IMR-90 (cell line): Measurements from ENCODE around the gene ULBP2. TPM values are rescaled to one million over a fixed set of nuclear protein-coding genes. Genes with fewer than 3 reads are reported as not detected.

Source experiments
- ATAC-seq: fragments of 200-7000 bp; cut with Tn5 transposase; 2 replicates; pipeline ENCODE4 v1.9.1; 2020; ENCODE audit warnings: low read depth, mild to moderate bottlenecking, moderate library complexity
- BruUV-seq: library from RNA; stranded (reverse); fragments of 400-500 nt; replicated peaks from 2 replicates; lab custom pipeline; 2021; lab: Mats Ljungman, UMichigan
- CTCF ChIA-PET: fragments of 300-600 bp; formaldehyde crosslinking; extraction: SDS; loops from one replicate; lab custom pipeline; 2021; ENCODE audit warnings: antibody characterized with exemption; lab: Yijun Ruan, JAX
- POLR2A ChIA-PET: fragments of 300-600 bp; sonication (Branson Sonifier 250); formaldehyde crosslinking; loops from one replicate; lab custom pipeline; 2022; ENCODE audit warnings: antibody characterized with exemption; ENCODE audit not compliant: unreplicated experiment; lab: Charles Lee
- DNase-seq: peaks from one replicate; pipeline ENCODE4 v3.0.0; 2013
- H2AFZ ChIP-seq: replicated peaks from 2 replicates; pipeline ENCODE3; 2013; ENCODE audit warnings: low read length, mild to moderate bottlenecking; ENCODE audit not compliant: poor library complexity
- H2AK5ac ChIP-seq: 2 replicates; pipeline ENCODE4 v1.6.1; 2013; ENCODE audit warnings: low read depth, low read length, inconsistent platforms
- H2AK9ac ChIP-seq: replicated peaks from 2 replicates; pipeline ENCODE3; 2013; ENCODE audit warnings: mild to moderate bottlenecking, low read depth, low read length, moderate library complexity; ENCODE audit not compliant: poor library complexity
- H2BK120ac ChIP-seq: 2 replicates; pipeline ENCODE4 v1.6.1; 2013; ENCODE audit warnings: low read depth, low read length, inconsistent platforms
- H2BK15ac ChIP-seq: 3 replicates; pipeline ENCODE4 v1.6.1; 2013; ENCODE audit warnings: low read depth, low read length, inconsistent platforms
- H2BK20ac ChIP-seq: 2 replicates; pipeline ENCODE4 v1.6.1; 2013; ENCODE audit warnings: low read depth, mild to moderate bottlenecking, inconsistent platforms, low read length, moderate library complexity
- H2BK5ac ChIP-seq: 2 replicates; pipeline ENCODE4 v1.6.1; 2013; ENCODE audit warnings: mild to moderate bottlenecking, low read depth, low read length, inconsistent platforms; ENCODE audit not compliant: poor library complexity, severe bottlenecking
- H3K14ac ChIP-seq: replicated peaks from 2 replicates; pipeline ENCODE4 v1.6.1; 2013; ENCODE audit warnings: low read depth, low read length, inconsistent platforms
- H3K18ac ChIP-seq: 2 replicates; pipeline ENCODE4 v1.6.1; 2013; ENCODE audit warnings: low read depth, low read length, control low read depth
- H3K23ac ChIP-seq: 2 replicates; pipeline ENCODE4 v1.6.1; 2013; ENCODE audit warnings: low read depth, low read length, inconsistent platforms
- H3K27ac ChIP-seq: 2 replicates; pipeline ENCODE4 v1.5.1; 2013; ENCODE audit warnings: mild to moderate bottlenecking, control low read depth, low read length; ENCODE audit not compliant: insufficient read depth
- H3K27me3 ChIP-seq: 2 replicates; pipeline ENCODE4 v1.6.1; 2013; ENCODE audit warnings: low read length; ENCODE audit not compliant: control insufficient read depth, insufficient read depth
- H3K36me3 ChIP-seq: 2 replicates; pipeline ENCODE4 v1.6.1; 2013; ENCODE audit warnings: low read length, mixed read lengths; ENCODE audit not compliant: control insufficient read depth, insufficient read depth
- H3K4ac ChIP-seq: 2 replicates; pipeline ENCODE4 v1.6.1; 2013; ENCODE audit warnings: low read depth, low read length, inconsistent platforms
- H3K4me1 ChIP-seq: 2 replicates; pipeline ENCODE4 v1.6.1; 2013; ENCODE audit warnings: low read length, mixed read lengths; ENCODE audit not compliant: control insufficient read depth, insufficient read depth
- H3K4me2 ChIP-seq: 2 replicates; pipeline ENCODE4 v1.6.1; 2013; ENCODE audit warnings: low read depth, mild to moderate bottlenecking, control low read depth, low read length, moderate library complexity
- H3K4me3 ChIP-seq: 2 replicates; pipeline ENCODE4 v1.5.1; 2013; ENCODE audit warnings: low read depth, mild to moderate bottlenecking, control low read depth, low read length, moderate library complexity; ENCODE audit not compliant: insufficient read depth
- H3K56ac ChIP-seq: 2 replicates; pipeline ENCODE4 v1.6.1; 2013; ENCODE audit warnings: low read length, inconsistent platforms; ENCODE audit not compliant: insufficient read depth; ENCODE audit errors: extremely low read depth
- H3K79me1 ChIP-seq, 2 experiments: 2 replicates each; pipeline ENCODE4 v1.6.1; 2013; ENCODE audit warnings: low read length in 2 of 2, inconsistent platforms in 1 of 2, low read depth in 1 of 2
- H3K9ac ChIP-seq: 2 replicates; pipeline ENCODE4 v1.6.1; 2013; ENCODE audit warnings: low read depth, low read length, control low read depth
- H3K9me1 ChIP-seq: 2 replicates; pipeline ENCODE4 v1.6.1; 2013; ENCODE audit warnings: low read length, inconsistent platforms; ENCODE audit not compliant: insufficient read depth
- H3K9me3 ChIP-seq: 2 replicates; pipeline ENCODE4 v1.6.1; 2013; ENCODE audit warnings: low read length; ENCODE audit not compliant: control insufficient read depth, insufficient read depth
- H4K20me1 ChIP-seq: 2 replicates; pipeline ENCODE4 v1.6.1; 2013; ENCODE audit warnings: low read length, inconsistent platforms; ENCODE audit not compliant: insufficient read depth
- H4K5ac ChIP-seq: 2 replicates; pipeline ENCODE4 v1.6.1; 2013; ENCODE audit warnings: mild to moderate bottlenecking, low read depth, low read length, control low read depth
- H4K8ac ChIP-seq, 2 experiments: 2 replicates each; pipeline ENCODE4 v1.6.1; 2013; ENCODE audit warnings: low read depth in 2 of 2, low read length in 2 of 2, control low read depth in 1 of 2, inconsistent platforms in 1 of 2
- H4K91ac ChIP-seq: 2 replicates; pipeline ENCODE4 v1.6.1; 2013; ENCODE audit warnings: low read depth, low read length, inconsistent platforms; ENCODE audit not compliant: insufficient read depth
- BHLHE40 ChIP-seq: fragments of 150-350 bp; IDR thresholded peaks from 2 replicates; pipeline ENCODE4 v1.6.1; 2016; ENCODE audit warnings: mild to moderate bottlenecking, low read depth, low read length
- FOS ChIP-seq: fragments of 150-350 bp; IDR thresholded peaks from 2 replicates; pipeline ENCODE4 v1.6.1; 2016; ENCODE audit warnings: low read depth, low read length
- MAFK ChIP-seq: IDR thresholded peaks from 2 replicates; pipeline ENCODE4 v1.6.1; 2012; ENCODE audit warnings: low read depth, low read length, improper control_type of control experiment
- MAZ ChIP-seq: IDR thresholded peaks from 2 replicates; pipeline ENCODE4 v1.6.1; 2012; ENCODE audit warnings: low read depth, mild to moderate bottlenecking, low read length, improper control_type of control experiment, moderate library complexity, borderline replicate concordance
- NFE2L2 ChIP-seq: fragments of 150-350 bp; IDR thresholded peaks from 2 replicates; pipeline ENCODE4 v1.6.1; 2016; ENCODE audit warnings: low read depth, mild to moderate bottlenecking, low read length
- POLR2A ChIP-seq: IDR thresholded peaks from 2 replicates; pipeline ENCODE4 v1.6.1; 2012; ENCODE audit warnings: mild to moderate bottlenecking, low read depth, low read length
- RCOR1 ChIP-seq: IDR thresholded peaks from 2 replicates; pipeline ENCODE4 v1.6.1; 2012; ENCODE audit warnings: mild to moderate bottlenecking, low read length, improper control_type of control experiment; ENCODE audit not compliant: insufficient replicate concordance
- RFX5 ChIP-seq: IDR thresholded peaks from 2 replicates; pipeline ENCODE4 v1.8.0; 2012; ENCODE audit warnings: low read depth, mild to moderate bottlenecking, low read length, moderate library complexity
- WGBS, 2 experiments: methylation state at CpG; one replicate each; pipeline versions ENCODE4 v1.1.5 to v1.1.7; 2013; ENCODE audit warnings: missing lambda C conversion rate in 2 of 2; ENCODE audit not compliant: insufficient read length in 1 of 2; ENCODE audit errors: extremely low coverage in 2 of 2; 5-methylcytosine and 5-hydroxymethylcytosine counted together
- dilution Hi-C: fragments of 300-500 bp; cut with HindIII; formaldehyde crosslinking; loops from one replicate; pipeline ENCODE4 v1.14.3; 2018; ENCODE audit warnings: low sequenced_read_pairs; ENCODE audit not compliant: unreplicated experiment
- in situ Hi-C: fragments of 300-500 bp; cut with MboI; formaldehyde crosslinking; loops from 3 replicates; pipeline ENCODE4 v1.14.3; 2019; ENCODE audit warnings: low sequenced_read_pairs, inconsistent platforms, mixed read lengths
- intact Hi-C: fragments of 100-400 bp; cut with micrococcal nuclease; formaldehyde crosslinking; loops from 2 replicates; pipeline ENCODE4 v1.10.0; 2022
- polyA plus RNA-seq, 3 experiments: library from polyadenylated mRNA; depleted of rRNA; stranded (reverse); fragments of >200 nt; gene quantifications; 2 replicates each; pipeline ENCODE4 v1.2.3, GENCODE V29; 2012; ENCODE audit warnings: low replicate concordance in 1 of 3
- total RNA-seq: library from RNA; depleted of rRNA; stranded (reverse); fragments of >200 nt; gene quantifications from 2 replicates; pipeline ENCODE4 v1.2.3, GENCODE V29; 2012
- TF ChIP-seq, protein P1 (sequence below): conservative IDR thresholded peaks from 2 replicates; pipeline ENCODE4 v1.5.1; 2012; ENCODE audit warnings: mild to moderate bottlenecking, low read depth, low read length, improper control_type of control experiment
- TF ChIP-seq, protein P2 (sequence below): fragments of 150-350 bp; IDR thresholded peaks from 2 replicates; pipeline ENCODE4 v1.6.1; 2016; ENCODE audit warnings: low read depth, mild to moderate bottlenecking, low read length, moderate library complexity, borderline replicate concordance

The ULBP2 gene
- total and polyA plus RNA-seq, 2 of the 4 experiments (the other 2 are of a cell fraction), result 7.9 to 16.2 TPM

DNA sequence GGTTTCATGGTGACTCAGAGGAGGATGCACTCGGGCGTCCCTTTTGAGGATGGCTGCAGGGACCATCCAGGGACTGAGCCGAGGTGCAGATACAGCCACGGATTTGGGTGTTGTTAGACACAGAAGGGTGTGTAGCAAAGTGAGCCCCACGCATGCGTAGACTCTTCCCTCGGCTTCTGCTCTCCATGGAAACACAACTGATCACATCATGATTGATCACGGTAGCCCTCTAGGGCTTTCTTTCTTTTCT is 21.3 kb downstream of the ULBP2 start:
- Histone ChIP-seq H3K9ac (peak overlapping the region; percentile 74; the same call in 1 of the 2 replicates), H4K5ac (no peak overlapping the region), H3K9me3 (no peaks in the 10 kb centered on the region; the same call in 1 of the 2 replicates), H2BK15ac (peak overlapping the region; percentile 59; the same call in 1 of the 3 replicates), H4K91ac (peak overlapping the region; percentile 84), H3K23ac (0 out of 2 replicates have a peak overlapping the region, but pooled peaks have one; percentile 5), H3K4me2 (peak overlapping the region; percentile 88), H3K27ac (no peak overlapping the region), H3K18ac (no peak overlapping the region), H2BK20ac (0 out of 2 replicates have a peak overlapping the region, but pooled peaks have one; percentile 18), H2AK5ac (peak overlapping the region; percentile 42; the same call in 1 of the 2 replicates), H2BK120ac (peak overlapping the region; percentile 65), H3K4me3 (peak overlapping the region; percentile 53), H4K8ac (peak overlapping the region; percentile 56 to 73; a peak in 3 of 4 replicates), H3K4ac (peak overlapping the region; percentile 64), H3K79me1 (0 out of 4 replicates have a peak, but pooled peaks cover 0 to 4% of the 10 kb centered on the region in 2 experiments), H2AK9ac (peak overlapping the region; percentile 94), H3K56ac (no peak overlapping the region), H4K20me1 (no peaks in the 10 kb centered on the region; the same call in 1 of the 2 replicates), H2BK5ac (no peak overlapping the region), H3K9me1 (0 out of 2 replicates have a peak, but pooled peaks cover 7% of the 10 kb centered on the region), H3K4me1 (peaks cover 2% of the 10 kb centered on the region; the same call in 1 of the 2 replicates), H3K36me3 (no peaks in the 10 kb centered on the region), H3K27me3 (peaks cover 55% of the 10 kb centered on the region), H3K14ac (peak overlapping the region; percentile 64; the same call in 1 of the 2 replicates), H2AFZ (peak overlapping the region; percentile 89)
- WGBS, 2 experiments, result no CpG with 5 or more reads among the region's 8 CpGs
- no peak for TF ChIP-seq POLR2A
- no peak for TF ChIP-seq RCOR1
- TF ChIP-seq MAZ, result no peak
- TF ChIP-seq, protein P1, sequence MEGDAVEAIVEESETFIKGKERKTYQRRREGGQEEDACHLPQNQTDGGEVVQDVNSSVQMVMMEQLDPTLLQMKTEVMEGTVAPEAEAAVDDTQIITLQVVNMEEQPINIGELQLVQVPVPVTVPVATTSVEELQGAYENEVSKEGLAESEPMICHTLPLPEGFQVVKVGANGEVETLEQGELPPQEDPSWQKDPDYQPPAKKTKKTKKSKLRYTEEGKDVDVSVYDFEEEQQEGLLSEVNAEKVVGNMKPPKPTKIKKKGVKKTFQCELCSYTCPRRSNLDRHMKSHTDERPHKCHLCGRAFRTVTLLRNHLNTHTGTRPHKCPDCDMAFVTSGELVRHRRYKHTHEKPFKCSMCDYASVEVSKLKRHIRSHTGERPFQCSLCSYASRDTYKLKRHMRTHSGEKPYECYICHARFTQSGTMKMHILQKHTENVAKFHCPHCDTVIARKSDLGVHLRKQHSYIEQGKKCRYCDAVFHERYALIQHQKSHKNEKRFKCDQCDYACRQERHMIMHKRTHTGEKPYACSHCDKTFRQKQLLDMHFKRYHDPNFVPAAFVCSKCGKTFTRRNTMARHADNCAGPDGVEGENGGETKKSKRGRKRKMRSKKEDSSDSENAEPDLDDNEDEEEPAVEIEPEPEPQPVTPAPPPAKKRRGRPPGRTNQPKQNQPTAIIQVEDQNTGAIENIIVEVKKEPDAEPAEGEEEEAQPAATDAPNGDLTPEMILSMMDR, result no peak
- TF ChIP-seq MAFK, result no peak
- TF ChIP-seq BHLHE40, result no peak
- TF ChIP-seq FOS, result no peak
- no peak for TF ChIP-seq NFE2L2
- TF ChIP-seq, protein P2, sequence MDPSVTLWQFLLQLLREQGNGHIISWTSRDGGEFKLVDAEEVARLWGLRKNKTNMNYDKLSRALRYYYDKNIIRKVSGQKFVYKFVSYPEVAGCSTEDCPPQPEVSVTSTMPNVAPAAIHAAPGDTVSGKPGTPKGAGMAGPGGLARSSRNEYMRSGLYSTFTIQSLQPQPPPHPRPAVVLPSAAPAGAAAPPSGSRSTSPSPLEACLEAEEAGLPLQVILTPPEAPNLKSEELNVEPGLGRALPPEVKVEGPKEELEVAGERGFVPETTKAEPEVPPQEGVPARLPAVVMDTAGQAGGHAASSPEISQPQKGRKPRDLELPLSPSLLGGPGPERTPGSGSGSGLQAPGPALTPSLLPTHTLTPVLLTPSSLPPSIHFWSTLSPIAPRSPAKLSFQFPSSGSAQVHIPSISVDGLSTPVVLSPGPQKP, result no peak
- TF ChIP-seq RFX5, result no peak
- intact Hi-C loops, result no loop called here
- BruUV-seq, result no TSS peak
- in situ Hi-C loops, result no loop called here
- DNase-seq, result peak; percentile 40
- POLR2A ChIA-PET, result no interaction called here
- CTCF ChIA-PET, result no interaction called here
- dilution Hi-C loops, result no loop called here
- ATAC-seq, result peak; percentile 28; the same call in 1 of the 2 replicates
